Stimulated activated CD4-positive, alpha-beta T cell treated with anti-CD3 and anti-CD28 coated beads, Interleukin-1b, Interleukin-23, amount 100 ng/mL, for 24 hours (primary cell): ENCODE measurements around the gene PRAMEF17.
"Not testable (repeated sequence)": the region's sequence is repeated elsewhere in the genome, so short reads cannot be mapped to it uniquely, and the experiment has no call there.

ENCODE experiments used
- DNase-seq, 4 experiments: peaks; one replicate each; pipeline ENCODE4 v3.0.0-alpha.2; 2020; ENCODE audit warnings: low read depth in 4 of 4, low spot score in 1 of 4

PRAMEF17 gene

GRCh38 chr1:13389332-13389731, at the start of gene PRAMEF17:
PRAMEF17 (plus strand) TSS chr1:13389632; CDS start chr1:13389658, 26 bp downstream.
- DNase-seq = not testable (repeated sequence)

- not testable (repeated sequence) for DNase-seq
Measured at GRCh38 chr1:13342496-13342895, 46.9 kb upstream of the PRAMEF17 start.

GRCh38 chr1:13347034-13347433, 42.4 kb upstream of the PRAMEF17 start, which contains the start of gene PRAMEF14:
PRAMEF14 (minus strand) TSS chr1:13347134; CDS start chr1:13345314, 1,820 bp downstream.
- not testable (repeated sequence) for DNase-seq

DNA sequence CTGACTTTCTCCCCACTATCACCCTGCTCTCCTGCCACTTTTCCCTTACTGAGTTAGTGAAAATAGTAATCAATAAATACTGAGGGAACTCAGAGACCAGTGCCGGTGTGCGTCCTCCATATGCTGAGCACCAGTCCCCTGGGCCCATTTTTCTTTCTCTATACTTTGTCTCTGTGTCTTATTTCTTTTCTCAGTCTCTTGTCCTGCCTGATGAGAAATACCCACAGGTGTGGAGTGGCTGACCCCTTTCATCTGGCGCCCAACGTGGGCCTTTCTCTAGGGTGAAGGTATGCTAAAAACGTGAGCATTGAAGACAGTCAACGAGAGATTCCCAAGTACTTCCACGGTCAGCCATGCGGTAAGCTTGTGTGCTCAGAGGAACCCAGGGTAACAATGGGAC, 36.0 kb upstream of the PRAMEF17 start:
- DNase-seq = not testable (repeated sequence)

GRCh38 chr1:13354475-13354874, 35.0 kb upstream of the PRAMEF17 start:
- DNase-seq = not testable (repeated sequence)

GRCh38 chr1:13356774-13357173, 32.7 kb upstream of the PRAMEF17 start:
- DNase-seq = peak in 1 of 4 experiments; percentile 4

DNA sequence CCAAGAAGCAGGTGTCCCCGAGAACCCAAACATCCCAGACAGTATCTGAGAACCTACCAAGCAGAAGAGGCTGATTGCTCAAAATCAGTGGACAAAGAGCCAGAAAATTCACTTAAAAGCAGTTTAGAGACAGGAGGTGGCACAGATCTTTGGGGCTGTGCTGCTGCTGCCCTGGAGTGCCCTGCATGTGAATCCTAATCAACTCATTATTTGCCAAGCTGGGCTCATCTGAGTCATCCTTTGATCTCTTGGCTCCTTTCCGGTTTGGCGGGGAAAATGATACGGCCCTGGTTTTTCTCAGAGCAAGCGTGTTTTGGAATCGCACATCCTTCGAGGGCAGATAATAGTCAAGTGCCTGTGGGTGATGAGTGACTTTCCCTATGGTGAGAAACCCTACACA, 27.1 kb upstream of the PRAMEF17 start:
- DNase-seq = not testable (repeated sequence)

DNA sequence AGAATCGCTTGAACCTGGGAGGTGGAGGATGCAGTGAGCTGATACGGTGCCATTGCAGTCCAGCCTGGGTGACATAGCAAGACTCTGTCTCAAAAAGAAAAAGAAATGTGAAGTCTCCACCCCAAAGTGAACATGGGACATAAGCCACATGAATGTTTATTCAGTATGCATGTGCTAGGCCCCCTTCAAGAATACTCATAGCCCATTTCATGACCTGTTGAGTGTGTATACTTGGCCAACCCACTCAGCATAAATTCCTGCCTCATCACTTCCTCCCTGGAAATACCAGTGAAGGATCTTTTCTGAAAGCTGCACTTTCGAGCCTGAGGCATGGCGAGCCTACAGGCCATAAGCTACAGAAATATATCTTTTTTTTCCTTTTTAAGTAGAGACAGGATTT, 24.5 kb upstream of the PRAMEF17 start:
- DNase-seq = not testable (repeated sequence)

DNA sequence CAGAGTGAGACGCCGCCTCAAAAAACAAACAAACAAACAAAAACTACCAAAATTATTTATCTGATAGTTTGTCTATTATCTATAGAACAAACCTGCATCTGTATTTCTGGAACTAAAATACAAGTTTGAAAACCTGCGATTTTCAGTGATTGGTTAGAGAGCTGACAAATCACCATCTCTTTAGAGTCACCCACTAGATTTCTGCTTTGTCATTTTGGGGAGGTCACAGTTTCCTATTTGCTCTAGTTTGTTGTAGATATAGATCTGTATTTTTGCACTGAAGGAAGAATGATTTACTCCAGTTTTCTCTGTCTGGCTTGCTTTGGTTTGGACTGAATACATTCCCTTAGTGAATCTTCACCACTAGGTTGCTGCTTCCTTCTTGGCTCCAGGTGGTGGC, 22.9 kb upstream of the PRAMEF17 start:
- not testable (repeated sequence) for DNase-seq

DNA sequence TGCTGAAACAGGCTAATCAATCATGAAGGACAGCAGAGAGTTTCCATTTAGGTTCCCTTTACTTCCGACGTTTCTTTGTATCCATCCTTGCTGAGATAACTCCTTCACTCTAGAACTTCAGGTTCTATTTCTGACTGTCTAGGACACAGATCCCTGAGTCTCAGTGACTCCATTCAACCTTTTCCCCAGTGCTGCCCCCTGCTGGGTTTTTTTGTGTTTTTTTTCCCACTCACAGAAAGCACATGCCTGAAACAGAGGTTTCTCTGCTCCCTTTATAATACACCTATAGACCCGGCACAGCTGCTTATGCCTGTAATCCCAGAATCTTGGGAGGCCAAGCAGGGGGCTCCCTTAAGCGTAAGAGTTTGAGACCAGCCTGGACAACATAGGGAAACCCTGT, 20.9 kb upstream of the PRAMEF17 start:
- peak in 1 of 4 experiments; percentile 8 for DNase-seq

DNA sequence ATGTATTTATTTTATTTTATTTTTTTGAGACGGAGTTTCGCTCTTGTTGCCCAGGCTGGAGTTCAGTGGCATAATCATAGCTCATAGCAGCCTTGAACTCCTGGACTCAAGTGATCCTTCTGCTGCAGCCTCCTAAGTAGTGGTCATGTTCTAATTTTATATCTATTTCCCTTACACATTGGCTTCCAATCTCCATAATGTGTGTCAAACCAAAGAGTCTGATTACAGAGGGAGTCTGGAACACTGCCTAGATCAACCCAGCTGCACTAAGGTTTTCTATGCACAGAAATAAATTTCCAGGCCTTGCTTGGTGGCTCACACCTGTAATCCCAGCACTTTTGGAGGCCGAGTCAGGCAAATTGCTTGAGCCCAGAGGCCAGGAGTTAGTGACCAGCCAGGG, 10.4 kb upstream of the PRAMEF17 start:
- DNase-seq = not testable (repeated sequence)

DNA sequence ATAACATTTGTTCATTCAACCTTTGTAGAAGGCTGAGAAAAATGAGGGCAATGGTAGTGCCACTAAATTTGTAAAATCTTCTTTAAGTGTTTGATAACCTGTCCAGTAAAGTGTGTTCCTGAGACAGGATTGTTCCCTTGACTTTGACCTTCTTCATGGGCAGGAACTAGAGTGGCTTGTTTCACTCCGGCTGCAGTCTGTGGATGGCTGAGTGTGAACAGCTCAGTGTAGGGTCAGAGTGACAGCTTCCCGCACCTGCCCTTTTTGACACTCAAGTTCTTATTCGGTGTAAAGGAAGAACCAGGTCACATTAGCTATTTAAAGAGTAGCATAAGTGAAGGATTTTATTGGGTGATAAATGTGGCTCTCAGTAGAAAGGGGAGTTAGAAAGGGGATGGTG, 9.1 kb upstream of the PRAMEF17 start:
- not testable (repeated sequence) for DNase-seq

- not testable (repeated sequence) for DNase-seq
Measured at GRCh38 chr1:13393004-13393403, 3.6 kb downstream of the PRAMEF17 start.

DNA sequence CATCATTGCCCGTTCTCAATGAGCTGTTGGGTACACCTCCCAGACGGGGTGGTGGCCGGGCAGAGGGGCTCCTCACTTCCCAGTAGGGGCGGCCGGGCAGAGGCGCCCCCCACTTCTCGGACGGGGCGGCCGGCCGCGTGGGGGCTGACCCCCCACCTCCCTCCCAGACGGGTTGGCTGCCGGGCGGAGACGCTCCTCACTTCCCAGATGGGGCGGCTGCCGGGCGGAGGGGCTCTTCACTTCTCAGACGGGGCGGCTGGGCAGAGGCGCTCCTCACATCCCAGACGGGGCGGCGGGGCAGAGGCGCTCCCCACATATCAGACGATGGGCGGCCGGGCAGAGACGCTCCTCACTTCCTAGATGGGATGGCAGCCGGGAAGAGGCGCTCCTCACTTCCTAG, 5.3 kb downstream of the PRAMEF17 start:
- not testable (repeated sequence) for DNase-seq

DNA sequence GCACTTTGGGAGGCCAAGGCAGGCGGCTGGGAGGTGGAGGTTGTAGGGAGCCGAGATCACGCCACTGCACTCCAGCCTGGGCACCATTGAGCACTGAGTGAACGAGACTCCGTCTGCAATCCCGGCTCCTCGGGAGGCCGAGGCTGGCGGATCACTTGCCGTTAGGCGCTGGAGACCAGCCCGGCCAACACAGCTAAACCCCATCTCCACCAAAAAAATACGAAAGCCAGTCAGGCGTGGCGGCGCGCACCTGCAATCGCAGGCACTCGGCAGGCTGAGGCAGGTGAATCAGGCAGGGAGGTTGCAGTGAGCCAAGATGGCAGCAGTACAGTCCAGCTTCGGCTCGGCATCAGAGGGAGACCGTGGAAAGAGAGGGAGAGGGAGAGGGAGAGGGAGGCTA, 5.9 kb downstream of the PRAMEF17 start:
- not testable (repeated sequence) for DNase-seq

- DNase-seq = no peak
Measured at GRCh38 chr1:13407811-13408210, 18.4 kb downstream of the PRAMEF17 start.

DNA sequence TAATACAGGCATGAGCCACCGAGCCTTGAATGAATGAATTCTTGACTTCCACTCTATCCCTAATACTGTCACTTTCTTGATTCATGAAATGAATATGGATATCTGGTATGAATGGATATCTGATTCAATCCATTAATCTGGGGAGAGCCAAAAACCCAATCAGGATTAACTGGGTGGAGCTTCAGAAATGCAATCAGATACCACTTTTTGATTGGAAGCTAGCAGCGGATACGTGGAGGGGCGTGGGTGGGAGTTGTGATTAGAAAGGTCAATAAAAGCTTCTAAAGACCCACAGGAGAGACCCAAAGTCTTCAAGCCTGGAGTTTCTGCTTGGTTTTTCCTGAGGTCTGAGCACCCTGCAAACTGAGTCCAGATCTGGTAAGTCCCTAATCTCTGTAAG, 20.7 kb downstream of the PRAMEF17 start, which contains the start of gene PRAMEF20:
TSS of gene PRAMEF20 (plus strand) at position 301 of the 400 bp plus-strand sequence. CDS start 5,905 bp downstream, outside the sequence.
- DNase-seq = not testable (repeated sequence)

DNA sequence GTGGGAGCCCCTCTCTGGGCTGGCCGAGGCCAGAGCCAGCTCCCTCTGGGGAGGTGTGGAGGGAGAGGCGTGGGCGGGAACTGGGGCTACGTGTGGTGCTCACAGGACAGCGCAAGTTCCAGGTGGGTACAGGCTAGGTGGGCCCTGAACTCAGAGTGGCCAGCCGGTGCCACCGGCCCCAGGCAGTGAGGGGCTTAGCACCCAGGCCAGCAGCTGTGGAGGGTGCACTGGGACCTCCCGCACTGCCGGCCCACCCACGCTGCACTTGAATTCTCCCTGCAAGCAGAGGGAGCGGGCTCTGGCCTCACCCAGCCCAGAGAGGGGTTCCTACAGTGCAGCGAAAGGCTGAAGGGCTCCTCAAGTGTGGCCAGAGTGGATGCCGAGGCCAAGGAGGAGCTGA, 41.1 kb downstream of the PRAMEF17 start:
- no peak for DNase-seq

DNA sequence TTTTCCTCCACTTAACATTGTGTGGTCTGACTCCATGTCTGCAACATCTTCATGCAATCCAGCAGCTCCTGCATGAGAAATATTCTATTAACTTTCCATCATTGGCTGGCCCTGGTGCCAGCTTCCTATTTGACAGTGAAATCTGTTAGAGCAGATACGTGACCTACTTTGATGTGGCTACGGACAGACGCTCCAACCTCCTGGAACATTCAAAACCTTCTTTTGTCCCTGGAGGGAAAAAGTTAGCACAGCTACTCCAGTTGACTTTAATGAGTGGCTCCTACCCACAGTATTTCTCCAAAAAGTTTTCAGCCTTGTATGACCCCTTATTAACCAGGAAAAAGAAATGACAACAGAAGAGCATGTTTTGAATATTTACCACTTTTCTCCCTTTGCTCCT, 42.8 kb downstream of the PRAMEF17 start:
- DNase-seq = no peak

DNA sequence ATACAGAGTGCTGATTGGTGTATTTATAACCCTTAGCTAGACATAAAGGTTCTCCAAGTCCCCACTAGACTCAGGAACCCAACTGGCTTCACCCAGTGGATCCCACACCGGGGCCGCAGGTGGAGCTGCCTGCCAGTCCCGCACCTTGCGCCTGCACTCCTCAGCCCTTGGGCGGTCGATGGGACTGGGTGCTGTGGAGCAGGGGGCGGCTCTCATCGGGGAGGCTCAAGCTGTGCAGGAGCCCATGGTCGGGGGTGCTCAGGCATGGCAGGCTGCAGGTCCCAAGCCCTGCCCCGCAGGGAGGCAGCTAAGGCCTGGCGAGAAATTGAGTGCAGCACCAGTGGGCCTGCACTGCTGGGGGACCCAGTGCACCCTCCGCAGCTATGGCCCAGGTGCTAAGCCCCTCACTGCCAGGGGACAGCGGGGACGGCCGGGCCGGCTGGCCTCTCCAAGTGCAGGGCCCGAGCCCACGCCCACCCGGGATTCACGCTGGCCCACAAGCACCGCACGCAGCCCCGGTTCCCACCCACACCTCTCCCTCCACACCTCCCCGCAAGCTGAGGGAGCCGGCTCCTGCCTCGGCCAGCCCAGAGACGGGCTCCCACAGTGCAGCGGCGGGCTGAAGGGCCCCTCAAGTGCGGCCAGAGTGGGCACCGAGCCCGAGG, 44.4 kb downstream of the PRAMEF17 start:
- not testable (repeated sequence) for DNase-seq

DNA sequence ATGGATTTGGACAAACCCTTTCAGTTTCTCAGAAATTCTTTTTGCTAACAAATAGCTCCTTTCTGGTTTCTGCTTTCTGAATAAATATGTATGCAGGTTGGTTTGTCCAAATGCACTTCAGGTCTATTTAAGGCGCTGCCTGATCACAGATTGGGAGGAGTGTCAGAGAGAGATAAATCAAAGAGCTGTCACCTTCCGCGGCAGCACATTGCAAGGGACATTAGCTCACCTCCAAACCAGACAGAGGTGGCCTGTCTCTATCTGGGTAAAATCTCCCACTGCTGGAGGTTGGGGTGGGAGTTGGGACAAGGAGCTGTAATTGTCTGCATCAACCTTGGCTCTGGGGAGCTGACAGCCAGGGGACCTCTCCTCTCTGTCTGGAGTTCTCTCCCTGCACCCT, 46.0 kb downstream of the PRAMEF17 start:
- no peak for DNase-seq

GRCh38 chr1:13439104-13439783, 49.8 kb downstream of the PRAMEF17 start:
- DNase-seq = not testable (repeated sequence)
